Right lobe of liver (tissue), 4 donors: Measurements from ENCODE around the gene SHC3.

Source experiments
- POLR2A ChIP-seq: fragments of 450-650 bp; IDR thresholded peaks from one replicate; pipeline ENCODE4 v1.6.1; 2017; ENCODE audit warnings: antibody characterized with exemption, mild to moderate bottlenecking
- TF ChIP-seq, protein P1 (sequence below), 4 donors: fragments of 200-600 bp in 3 of 4; fragments of 450-650 bp in 1 of 4; IDR thresholded peaks; one replicate each; pipeline versions ENCODE4 v1.5.1 to v1.8.0; 2016 to 2022; ENCODE audit warnings: antibody characterized with exemption in 4 of 4, mild to moderate bottlenecking in 2 of 4
- donor health status: DM: no; HTN: no; CAD: no.
- donor health status: DM: no; HTN: no; CAD: no.
- donor health status: DM: no; HTN: yes; CAD: no.

GRCh38 chr9:89026876-89027275, 151.7 kb downstream of the SHC3 start:
- TF ChIP-seq, protein P1, sequence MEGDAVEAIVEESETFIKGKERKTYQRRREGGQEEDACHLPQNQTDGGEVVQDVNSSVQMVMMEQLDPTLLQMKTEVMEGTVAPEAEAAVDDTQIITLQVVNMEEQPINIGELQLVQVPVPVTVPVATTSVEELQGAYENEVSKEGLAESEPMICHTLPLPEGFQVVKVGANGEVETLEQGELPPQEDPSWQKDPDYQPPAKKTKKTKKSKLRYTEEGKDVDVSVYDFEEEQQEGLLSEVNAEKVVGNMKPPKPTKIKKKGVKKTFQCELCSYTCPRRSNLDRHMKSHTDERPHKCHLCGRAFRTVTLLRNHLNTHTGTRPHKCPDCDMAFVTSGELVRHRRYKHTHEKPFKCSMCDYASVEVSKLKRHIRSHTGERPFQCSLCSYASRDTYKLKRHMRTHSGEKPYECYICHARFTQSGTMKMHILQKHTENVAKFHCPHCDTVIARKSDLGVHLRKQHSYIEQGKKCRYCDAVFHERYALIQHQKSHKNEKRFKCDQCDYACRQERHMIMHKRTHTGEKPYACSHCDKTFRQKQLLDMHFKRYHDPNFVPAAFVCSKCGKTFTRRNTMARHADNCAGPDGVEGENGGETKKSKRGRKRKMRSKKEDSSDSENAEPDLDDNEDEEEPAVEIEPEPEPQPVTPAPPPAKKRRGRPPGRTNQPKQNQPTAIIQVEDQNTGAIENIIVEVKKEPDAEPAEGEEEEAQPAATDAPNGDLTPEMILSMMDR (IDR thresholded peaks at IDR 0.05) = no peak
- TF ChIP-seq POLR2A = no peak
